ENCODE measurements around the gene HINT1.

Gene HINT1

GRCh38 chr5:131206772-131207171, 41.7 kb upstream of the HINT1 start:
- Histone ChIP-seq H3K27me3 (ENCODE audit: insufficient read depth, insufficient read length) (no peaks in the 10 kb centered on the region), H3K9ac (ENCODE audit: insufficient read length, low read depth) (no peak overlapping the region), H3K4me1 (ENCODE audit: insufficient read depth, insufficient read length) (no peaks in the 10 kb centered on the region), H3K9me3 (ENCODE audit: insufficient read depth, low read length) (no peaks in the 10 kb centered on the region), H3K4me3 (ENCODE audit: insufficient read length, low read depth) (no peak overlapping the region), H3K36me3 (ENCODE audit: insufficient read depth, insufficient read length, low read length) (no peaks in the 10 kb centered on the region)
- no peak for TF ChIP-seq YY1 (IDR thresholded peaks at IDR 0.05; ENCODE audit: insufficient read depth, insufficient read length)
- TF ChIP-seq ZNF274 (IDR thresholded peaks at IDR 0.05; ENCODE audit: low read depth, low read length) = no peak
- TF ChIP-seq SUZ12 (IDR thresholded peaks at IDR 0.05; ENCODE audit: extremely low read depth, insufficient read depth, insufficient read length) = no peak
- DNase-seq (ENCODE audit: low read depth, low spot score) = no peak

- H3K36me3 ChIP-seq (ENCODE audit: insufficient read depth, insufficient read length, low read length) = no peaks in the 10 kb centered on the region
- no peaks in the 10 kb centered on the region for H3K27me3 ChIP-seq (ENCODE audit: insufficient read depth, insufficient read length)
- H3K9ac ChIP-seq (ENCODE audit: insufficient read length, low read depth) = no peak overlapping the region
- no peaks in the 10 kb centered on the region for H3K4me1 ChIP-seq (ENCODE audit: insufficient read depth, insufficient read length)
- no peak for TF ChIP-seq ZNF274 (IDR thresholded peaks at IDR 0.05; ENCODE audit: low read depth, low read length)
- no peak for TF ChIP-seq YY1 (IDR thresholded peaks at IDR 0.05; ENCODE audit: insufficient read depth, insufficient read length)
- TF ChIP-seq SUZ12 (IDR thresholded peaks at IDR 0.05; ENCODE audit: extremely low read depth, insufficient read depth, insufficient read length) = no peak
- no peaks in the 10 kb centered on the region for H3K9me3 ChIP-seq (ENCODE audit: insufficient read depth, low read length)
- H3K4me3 ChIP-seq (ENCODE audit: insufficient read length, low read depth) = no peak overlapping the region
- DNase-seq (ENCODE audit: low read depth, low spot score) = no peak
Measured at GRCh38 chr5:131206061-131206460, 41.0 kb upstream of the HINT1 start.

- TF ChIP-seq ZNF274 (IDR thresholded peaks at IDR 0.05; ENCODE audit: low read depth, low read length) (no peak), SUZ12 (IDR thresholded peaks at IDR 0.05; ENCODE audit: extremely low read depth, insufficient read depth, insufficient read length) (no peak), YY1 (IDR thresholded peaks at IDR 0.05; ENCODE audit: insufficient read depth, insufficient read length) (no peak)
- no peak for DNase-seq (ENCODE audit: low read depth, low spot score)
Measured at GRCh38 chr5:131204964-131205363, 39.9 kb upstream of the HINT1 start.

GRCh38 chr5:131200560-131200959, 35.5 kb upstream of the HINT1 start:
- Histone ChIP-seq H3K4me3 (ENCODE audit: insufficient read length, low read depth) (no peak overlapping the region), H3K36me3 (ENCODE audit: insufficient read depth, insufficient read length, low read length) (no peaks in the 10 kb centered on the region), H3K27me3 (ENCODE audit: insufficient read depth, insufficient read length) (no peaks in the 10 kb centered on the region), H3K9ac (ENCODE audit: insufficient read length, low read depth) (no peak overlapping the region), H3K4me1 (ENCODE audit: insufficient read depth, insufficient read length) (no peaks in the 10 kb centered on the region), H3K9me3 (ENCODE audit: insufficient read depth, low read length) (no peaks in the 10 kb centered on the region)
- DNase-seq (ENCODE audit: low read depth, low spot score) = no peak
- TF ChIP-seq YY1 (IDR thresholded peaks at IDR 0.05; ENCODE audit: insufficient read depth, insufficient read length) = no peak
- no peak for TF ChIP-seq ZNF274 (IDR thresholded peaks at IDR 0.05; ENCODE audit: low read depth, low read length)
- TF ChIP-seq SUZ12 (IDR thresholded peaks at IDR 0.05; ENCODE audit: extremely low read depth, insufficient read depth, insufficient read length) = no peak

More at GRCh38 chr5:131204964-131205363, 39.9 kb upstream of the HINT1 start:
- Histone ChIP-seq H3K4me1 (ENCODE audit: insufficient read depth, insufficient read length) (no peaks in the 10 kb centered on the region), H3K9me3 (ENCODE audit: insufficient read depth, low read length) (no peaks in the 10 kb centered on the region), H3K36me3 (ENCODE audit: insufficient read depth, insufficient read length, low read length) (no peaks in the 10 kb centered on the region), H3K4me3 (ENCODE audit: insufficient read length, low read depth) (no peak overlapping the region), H3K9ac (ENCODE audit: insufficient read length, low read depth) (no peak overlapping the region), H3K27me3 (ENCODE audit: insufficient read depth, insufficient read length) (no peaks in the 10 kb centered on the region)

- no peaks in the 10 kb centered on the region for H3K4me1 ChIP-seq (ENCODE audit: insufficient read depth, insufficient read length)
- no peak for TF ChIP-seq SUZ12 (IDR thresholded peaks at IDR 0.05; ENCODE audit: extremely low read depth, insufficient read depth, insufficient read length)
- no peak for TF ChIP-seq ZNF274 (IDR thresholded peaks at IDR 0.05; ENCODE audit: low read depth, low read length)
- no peak for TF ChIP-seq YY1 (IDR thresholded peaks at IDR 0.05; ENCODE audit: insufficient read depth, insufficient read length)
- no peak overlapping the region for H3K9ac ChIP-seq (ENCODE audit: insufficient read length, low read depth)
- H3K36me3 ChIP-seq (ENCODE audit: insufficient read depth, insufficient read length, low read length) = no peaks in the 10 kb centered on the region
- no peaks in the 10 kb centered on the region for H3K27me3 ChIP-seq (ENCODE audit: insufficient read depth, insufficient read length)
- no peak for DNase-seq (ENCODE audit: low read depth, low spot score)
- no peak overlapping the region for H3K4me3 ChIP-seq (ENCODE audit: insufficient read length, low read depth)
- H3K9me3 ChIP-seq (ENCODE audit: insufficient read depth, low read length) = no peaks in the 10 kb centered on the region
Measured at GRCh38 chr5:131198625-131199024, 33.6 kb upstream of the HINT1 start.

- DNase-seq (ENCODE audit: low read depth, low spot score) = no peak
- H3K4me1 ChIP-seq (ENCODE audit: insufficient read depth, insufficient read length) = no peaks in the 10 kb centered on the region
- no peaks in the 10 kb centered on the region for H3K36me3 ChIP-seq (ENCODE audit: insufficient read depth, insufficient read length, low read length)
- TF ChIP-seq SUZ12 (IDR thresholded peaks at IDR 0.05; ENCODE audit: extremely low read depth, insufficient read depth, insufficient read length) = no peak
- TF ChIP-seq ZNF274 (IDR thresholded peaks at IDR 0.05; ENCODE audit: low read depth, low read length) = no peak
- no peak for TF ChIP-seq YY1 (IDR thresholded peaks at IDR 0.05; ENCODE audit: insufficient read depth, insufficient read length)
- no peak overlapping the region for H3K9ac ChIP-seq (ENCODE audit: insufficient read length, low read depth)
- H3K27me3 ChIP-seq (ENCODE audit: insufficient read depth, insufficient read length) = no peaks in the 10 kb centered on the region
- no peak overlapping the region for H3K4me3 ChIP-seq (ENCODE audit: insufficient read length, low read depth)
- no peaks in the 10 kb centered on the region for H3K9me3 ChIP-seq (ENCODE audit: insufficient read depth, low read length)
Measured at GRCh38 chr5:131196331-131196730, 31.3 kb upstream of the HINT1 start.

GRCh38 chr5:131195696-131196095, 30.6 kb upstream of the HINT1 start:
- Histone ChIP-seq H3K9me3 (ENCODE audit: insufficient read depth, low read length) (no peaks in the 10 kb centered on the region), H3K36me3 (ENCODE audit: insufficient read depth, insufficient read length, low read length) (no peaks in the 10 kb centered on the region), H3K9ac (ENCODE audit: insufficient read length, low read depth) (no peak overlapping the region), H3K4me3 (ENCODE audit: insufficient read length, low read depth) (no peak overlapping the region), H3K27me3 (ENCODE audit: insufficient read depth, insufficient read length) (no peaks in the 10 kb centered on the region), H3K4me1 (ENCODE audit: insufficient read depth, insufficient read length) (no peaks in the 10 kb centered on the region)
- no peak for TF ChIP-seq SUZ12 (IDR thresholded peaks at IDR 0.05; ENCODE audit: extremely low read depth, insufficient read depth, insufficient read length)
- TF ChIP-seq ZNF274 (IDR thresholded peaks at IDR 0.05; ENCODE audit: low read depth, low read length) = no peak
- TF ChIP-seq YY1 (IDR thresholded peaks at IDR 0.05; ENCODE audit: insufficient read depth, insufficient read length) = no peak
- DNase-seq (ENCODE audit: low read depth, low spot score) = no peak

Data from NT2/D1 (cell line).